C4-2B (cell line): Measurements from ENCODE around the gene CHAF1B.

ENCODE experiments used
- CTCF ChIP-seq: fragments of 450-650 bp; conservative IDR thresholded peaks from 2 replicates; pipeline ENCODE4 v1.5.1; 2017; ENCODE audit warnings: mild to moderate bottlenecking
- ZFX ChIP-seq: fragments of 450-650 bp; IDR thresholded peaks from 2 replicates; pipeline ENCODE4 v1.6.1; 2017

GRCh38 chr21:36419996-36420395 lies 34.8 kb downstream of the CHAF1B start:
- TF ChIP-seq CTCF (peak; percentile 85), ZFX (no peak)
